Measurements from ENCODE around the gene PTPRN2.

The PTPRN2 gene

GRCh38 chr7:157687845-157688532, 899.6 kb downstream of the PTPRN2 start:
- peak overlapping the region; percentile 2 for H3K4me3 ChIP-seq (ENCODE audit: low read depth, low read length)
- DNase-seq (ENCODE audit: low read depth), result no peak
- TF ChIP-seq MYC (IDR thresholded peaks at IDR 0.05; ENCODE audit: low read depth, low read length) (no peak), CTCF (IDR thresholded peaks at IDR 0.05; ENCODE audit: low read depth, low read length) (no peak), MAX (IDR thresholded peaks at IDR 0.05; ENCODE audit: low read depth, low read length) (no peak), POLR2A (IDR thresholded peaks at IDR 0.05; ENCODE audit: extremely low read depth, insufficient read length) (no peak)

- DNase-seq (ENCODE audit: low read depth), result no peak
- TF ChIP-seq POLR2A (IDR thresholded peaks at IDR 0.05; ENCODE audit: extremely low read depth, insufficient read length) (no peak), MAX (IDR thresholded peaks at IDR 0.05; ENCODE audit: low read depth, low read length) (no peak), CTCF (IDR thresholded peaks at IDR 0.05; ENCODE audit: low read depth, low read length) (no peak), MYC (IDR thresholded peaks at IDR 0.05; ENCODE audit: low read depth, low read length) (no peak)
- H3K4me3 ChIP-seq (ENCODE audit: low read depth, low read length), result no peak overlapping the region
Observed at GRCh38 chr7:157687158-157687557, 900.5 kb downstream of the PTPRN2 start.

GRCh38 chr7:157686285-157686894, 901.2 kb downstream of the PTPRN2 start:
- DNase-seq (ENCODE audit: low read depth), result no peak
- TF ChIP-seq MAX (IDR thresholded peaks at IDR 0.05; ENCODE audit: low read depth, low read length), result no peak
- no peak for TF ChIP-seq CTCF (IDR thresholded peaks at IDR 0.05; ENCODE audit: low read depth, low read length)
- no peak for TF ChIP-seq MYC (IDR thresholded peaks at IDR 0.05; ENCODE audit: low read depth, low read length)
- no peak for TF ChIP-seq POLR2A (IDR thresholded peaks at IDR 0.05; ENCODE audit: extremely low read depth, insufficient read length)
- H3K4me3 ChIP-seq (ENCODE audit: low read depth, low read length), result no peak overlapping the region

- H3K4me3 ChIP-seq (ENCODE audit: low read depth, low read length), result no peak overlapping the region
- no peak for DNase-seq (ENCODE audit: low read depth)
- TF ChIP-seq CTCF (IDR thresholded peaks at IDR 0.05; ENCODE audit: low read depth, low read length) (no peak), MAX (IDR thresholded peaks at IDR 0.05; ENCODE audit: low read depth, low read length) (no peak), POLR2A (IDR thresholded peaks at IDR 0.05; ENCODE audit: extremely low read depth, insufficient read length) (no peak), MYC (IDR thresholded peaks at IDR 0.05; ENCODE audit: low read depth, low read length) (no peak)
Observed at GRCh38 chr7:157685430-157686284, 902.0 kb downstream of the PTPRN2 start.

GRCh38 chr7:157684909-157685429, 902.7 kb downstream of the PTPRN2 start:
- TF ChIP-seq POLR2A (IDR thresholded peaks at IDR 0.05; ENCODE audit: extremely low read depth, insufficient read length), result no peak
- no peak for TF ChIP-seq MAX (IDR thresholded peaks at IDR 0.05; ENCODE audit: low read depth, low read length)
- TF ChIP-seq MYC (IDR thresholded peaks at IDR 0.05; ENCODE audit: low read depth, low read length), result no peak
- TF ChIP-seq CTCF (IDR thresholded peaks at IDR 0.05; ENCODE audit: low read depth, low read length), result no peak
- no peak for DNase-seq (ENCODE audit: low read depth)
- no peak overlapping the region for H3K4me3 ChIP-seq (ENCODE audit: low read depth, low read length)
